ENCODE measurements around the gene RAB25.
"Not testable (repeated sequence)": the region's sequence is repeated elsewhere in the genome, so short reads cannot be mapped to it uniquely, and the experiment has no call there.

Gene RAB25

DNA sequence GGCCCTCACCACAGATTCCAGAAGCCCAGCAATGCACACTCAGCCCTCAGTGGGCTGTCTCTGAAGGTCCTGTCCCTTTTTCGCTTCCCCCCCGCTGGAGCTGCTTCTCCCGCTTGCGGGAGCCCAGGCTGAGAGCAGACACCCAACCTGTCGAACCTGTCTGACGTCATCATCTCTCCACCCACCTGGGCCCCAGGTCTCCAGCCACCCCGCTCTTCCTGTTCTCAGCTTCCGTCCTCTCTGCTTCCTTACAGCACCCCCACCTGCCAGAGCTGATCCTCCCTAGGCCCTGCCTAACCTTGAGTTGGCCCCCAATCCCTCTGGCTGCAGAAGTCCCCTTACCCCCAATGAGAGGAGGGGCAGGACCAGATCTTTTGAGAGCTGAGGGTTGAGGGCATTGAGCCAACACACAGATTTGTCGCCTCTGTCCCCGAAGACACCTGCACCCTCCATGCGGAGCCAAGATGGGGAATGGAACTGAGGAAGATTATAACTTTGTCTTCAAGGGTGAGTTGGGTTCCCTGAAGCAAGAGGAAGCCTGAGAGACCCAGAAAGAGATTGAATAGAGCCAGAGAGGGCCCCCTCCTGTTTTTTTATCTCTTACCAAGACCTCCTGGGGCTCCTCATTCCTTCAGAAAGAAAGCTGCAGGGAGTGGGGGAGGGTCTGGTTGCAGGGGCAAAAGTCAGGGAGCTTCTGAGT is at the start of gene RAB25:
Gene RAB25, plus strand, starts transcription at position 224 of the 700 bp plus-strand sequence. Its CDS starts 241 bp downstream, at position 465.
- no peak for DNase-seq

DNA sequence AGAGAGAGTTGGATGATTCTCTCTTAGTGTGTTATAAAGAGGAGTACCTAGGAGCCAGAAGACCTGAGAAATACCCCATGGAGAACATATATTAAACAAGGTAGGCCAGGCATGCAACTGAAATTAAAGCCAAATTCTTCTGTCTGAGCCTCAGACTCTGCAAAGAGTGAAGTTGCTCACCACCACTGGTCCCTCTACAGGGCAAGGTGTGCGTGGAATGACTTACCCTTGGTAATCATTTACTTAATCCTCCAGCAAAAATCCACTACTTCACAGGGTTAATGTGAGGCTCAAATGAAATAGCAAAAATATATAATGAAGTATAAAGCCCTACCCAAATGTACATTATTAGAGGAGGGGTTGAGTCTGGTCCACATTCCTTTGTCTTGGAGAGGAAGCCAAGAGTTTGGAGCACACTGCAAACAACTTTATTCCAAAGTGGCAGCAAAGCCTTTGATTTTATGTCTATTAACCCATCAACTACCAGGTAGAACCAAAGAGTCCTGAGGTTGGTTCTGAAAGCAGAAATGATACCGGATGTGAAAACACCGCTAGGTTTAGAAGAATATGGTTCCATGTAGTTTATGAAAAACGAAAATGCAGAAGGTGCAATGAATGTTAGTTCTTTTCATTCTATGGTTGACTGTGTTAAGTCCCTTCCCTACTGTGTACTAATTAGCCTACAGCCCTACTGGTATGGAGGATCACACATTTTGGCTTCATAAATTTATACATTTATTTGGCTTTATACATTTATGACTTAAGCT is 48.7 kb upstream of the RAB25 start:
- no peak for DNase-seq

DNA sequence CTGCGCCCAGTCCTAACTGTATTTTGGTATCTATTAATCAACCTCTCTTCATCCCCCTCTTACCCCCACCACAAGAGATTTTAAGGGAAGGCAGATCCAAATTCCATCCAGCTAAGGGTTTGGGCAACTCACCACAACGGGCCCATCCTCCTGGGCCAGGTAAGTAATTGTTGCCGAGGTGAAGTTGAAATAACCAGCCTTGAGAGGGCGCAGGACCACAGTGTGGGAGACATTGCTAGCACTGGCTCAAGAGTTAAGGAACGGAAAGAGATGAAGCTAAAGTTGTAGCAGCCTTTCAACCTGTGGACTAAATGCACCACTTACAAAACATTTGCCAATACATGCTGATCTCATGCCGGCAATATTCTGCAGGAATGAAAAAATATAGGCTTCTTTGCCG is 46.1 kb upstream of the RAB25 start:
- DNase-seq, result no peak

DNA sequence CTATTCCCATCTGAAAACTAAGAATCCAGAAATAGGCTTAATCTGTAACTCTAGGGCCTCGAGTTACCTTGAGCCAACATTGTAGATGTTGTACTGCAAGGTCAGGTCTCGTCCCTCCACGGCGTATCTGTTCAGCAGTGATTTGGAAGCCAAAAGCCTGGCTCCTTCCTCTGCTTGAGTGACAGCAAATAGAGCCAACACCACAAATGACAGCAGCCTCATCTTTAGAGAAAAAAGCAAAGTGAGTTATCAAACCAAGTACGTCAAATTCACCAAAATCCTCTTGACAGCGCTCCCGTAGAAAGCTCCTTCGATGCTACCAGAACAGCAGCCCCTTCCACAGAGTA is 41.0 kb upstream of the RAB25 start:
- no peak for DNase-seq

DNA sequence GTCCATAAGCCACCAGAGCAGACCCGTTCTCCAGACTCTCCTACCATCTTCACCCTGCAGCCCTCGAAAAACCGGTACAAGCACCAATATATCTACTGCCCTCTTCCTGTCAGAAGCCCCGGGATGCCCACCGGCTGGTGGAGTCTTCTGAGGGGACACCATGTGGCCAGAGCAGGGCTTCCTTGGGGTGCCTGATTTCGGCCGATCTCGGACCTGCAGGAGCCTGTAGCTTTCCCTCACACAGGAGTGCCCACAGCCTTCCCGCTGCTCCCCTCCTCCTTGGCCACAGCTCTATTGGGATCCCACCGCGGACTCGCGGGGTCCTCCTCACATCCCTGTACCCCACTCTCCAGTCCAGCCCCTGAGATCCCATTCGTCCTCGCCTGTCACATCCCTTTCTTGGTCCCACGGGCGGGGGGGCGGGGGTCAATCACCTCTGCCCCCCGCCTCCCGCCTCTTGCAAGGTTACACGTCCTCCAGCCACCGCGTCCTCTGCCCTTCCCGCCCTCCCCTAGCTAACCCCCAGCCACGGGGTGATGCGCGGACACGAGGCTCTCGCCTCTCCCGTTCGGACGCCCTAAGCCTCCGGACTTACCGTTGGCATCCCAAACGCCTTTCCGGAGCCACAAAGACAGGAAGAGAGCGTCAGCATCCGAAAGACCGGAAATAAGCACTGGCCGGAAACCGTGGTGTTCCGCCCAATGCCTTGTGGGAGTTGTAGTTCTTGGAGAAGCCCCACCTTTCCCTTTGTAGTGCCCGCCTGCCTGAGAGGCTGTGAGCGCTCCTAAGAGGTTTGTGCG is 40.5 kb upstream of the RAB25 start, which contains the start of gene SSR2:
Gene SSR2, minus strand, starts transcription at position 659 of the 800 bp plus-strand sequence. CDS start 784 bp downstream, outside the sequence.
- peak; percentile 97 for DNase-seq

DNA sequence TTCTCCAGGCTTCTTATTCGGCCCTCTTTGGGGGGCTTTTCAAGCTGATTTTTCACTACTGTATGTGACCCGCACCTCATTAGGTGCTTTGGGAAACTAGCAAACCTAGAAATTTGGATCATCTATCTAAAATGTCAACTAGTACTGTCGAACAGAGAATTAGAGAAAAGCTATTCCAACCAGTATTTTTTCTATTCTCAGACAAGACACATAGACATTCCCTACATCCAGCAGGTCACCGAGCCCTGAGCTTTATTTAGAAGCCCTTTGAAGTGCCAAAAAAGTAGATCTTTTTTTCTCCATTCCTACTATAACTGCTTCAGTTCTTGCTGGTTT is 39.9 kb upstream of the RAB25 start:
- DNase-seq, result no peak

DNA sequence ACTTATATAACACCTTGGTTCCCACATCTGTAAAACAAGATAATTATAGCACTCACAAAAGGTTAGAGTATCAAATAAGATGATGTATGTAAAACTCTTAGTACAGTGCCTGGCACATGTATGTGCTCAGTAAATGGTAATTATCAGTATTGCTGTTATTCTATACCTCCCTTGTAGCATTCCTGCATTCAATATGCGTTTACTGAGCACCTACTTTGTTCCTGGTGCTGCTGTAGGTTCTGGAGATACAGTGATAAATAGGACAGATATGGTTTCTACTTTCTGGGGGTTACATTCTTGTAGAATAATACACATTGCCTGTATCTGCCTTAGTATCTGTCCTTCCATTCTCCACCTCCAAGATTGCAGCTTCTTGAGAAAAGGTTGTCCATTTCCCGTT is 39.0 kb upstream of the RAB25 start:
- no peak for DNase-seq

DNA sequence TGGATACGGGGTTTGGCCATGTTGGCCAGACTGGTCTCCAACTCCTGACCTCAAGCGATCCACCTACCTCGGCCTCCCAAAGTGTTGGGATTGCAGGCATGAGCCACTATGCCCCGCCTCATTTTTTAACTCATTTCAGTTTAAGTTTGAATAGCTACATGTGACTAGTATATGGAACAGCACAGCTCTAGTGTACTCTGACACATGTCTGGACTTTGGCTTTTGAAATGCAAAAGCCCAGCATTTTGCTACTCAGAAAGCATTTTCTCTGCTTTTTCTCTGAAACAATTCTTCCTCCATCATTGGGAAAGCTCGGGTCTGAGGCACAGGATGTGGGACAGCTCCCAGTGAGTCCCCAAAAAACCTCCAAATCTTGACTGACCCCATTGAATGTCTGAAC is 36.2 kb upstream of the RAB25 start:
- no peak for DNase-seq

DNA sequence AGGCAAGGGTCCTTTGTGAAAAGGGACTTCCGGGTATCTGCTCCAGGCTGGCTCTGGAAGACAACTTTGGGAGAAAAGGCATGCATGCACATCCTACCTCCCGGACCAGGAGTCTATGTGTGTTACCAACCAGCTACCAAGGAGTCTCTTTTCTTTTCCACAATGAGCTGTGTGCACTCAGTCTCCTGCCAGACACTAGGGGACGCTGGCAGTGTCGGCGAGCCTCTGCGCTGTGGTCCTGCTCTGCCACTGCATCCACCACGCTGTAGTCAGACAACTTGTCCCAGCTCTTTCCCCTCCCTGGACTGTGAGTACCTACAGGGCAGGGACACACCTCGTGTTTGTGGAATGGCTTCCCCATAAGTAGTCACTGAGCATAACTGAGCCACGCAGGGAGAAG is 35.1 kb upstream of the RAB25 start:
- DNase-seq, result peak; percentile 78

DNA sequence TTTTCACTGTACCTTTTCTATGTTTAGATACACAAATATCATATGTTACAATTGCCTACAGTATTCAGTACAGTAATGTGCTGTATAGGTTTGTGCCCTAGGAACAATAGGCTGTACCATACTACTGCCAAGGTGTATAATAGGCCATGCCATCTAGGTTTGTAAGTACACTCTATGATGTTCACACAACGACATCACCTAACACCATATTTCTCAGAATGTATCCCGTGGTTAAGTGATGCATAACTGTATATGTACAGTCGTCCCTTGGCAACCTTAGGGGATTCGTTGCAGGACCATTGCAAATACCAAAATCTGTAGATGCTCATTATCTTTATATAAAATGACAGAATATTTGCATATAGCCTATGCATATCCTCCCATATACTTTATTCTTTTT is 34.4 kb upstream of the RAB25 start:
- DNase-seq, result no peak

DNA sequence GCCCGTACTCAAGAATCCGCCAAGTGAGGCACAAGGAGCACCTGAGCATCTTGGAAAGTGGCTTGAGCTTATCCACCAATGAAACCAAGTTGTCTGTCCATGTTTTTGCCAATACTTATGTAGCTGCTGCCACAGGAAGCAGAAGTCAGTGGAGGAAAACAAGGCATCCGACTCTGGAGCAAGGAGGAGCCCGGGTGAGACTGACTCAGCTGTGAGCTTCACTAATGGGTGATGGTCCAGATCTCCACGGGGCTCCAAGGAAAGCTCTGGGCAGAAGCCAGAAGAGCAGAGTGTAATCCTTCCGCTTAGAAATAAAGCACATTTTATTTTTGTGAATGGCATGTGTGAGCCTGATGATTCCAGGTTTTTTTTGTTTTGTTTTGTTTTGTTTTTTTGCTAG is 27.9 kb upstream of the RAB25 start:
- no peak for DNase-seq

DNA sequence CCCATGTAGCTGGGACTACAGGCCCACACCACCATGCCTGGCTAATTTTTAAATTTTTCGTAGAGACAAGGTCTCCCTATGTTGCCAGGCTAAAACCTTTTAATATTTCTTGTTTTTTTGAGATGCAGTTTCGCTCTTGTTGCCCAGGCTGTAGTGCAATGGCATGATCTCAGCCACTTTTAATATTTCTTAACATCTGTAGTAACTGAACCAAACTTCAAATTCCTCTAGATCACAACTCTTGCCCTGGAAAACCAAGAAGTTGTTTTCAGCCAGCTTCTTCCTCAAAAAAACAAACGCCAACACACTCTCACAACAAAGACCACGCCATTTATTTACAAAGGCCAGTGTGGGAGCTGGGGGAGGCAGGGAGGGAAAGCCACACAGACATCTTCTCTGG is 26.0 kb upstream of the RAB25 start:
- not testable (repeated sequence) for DNase-seq

DNA sequence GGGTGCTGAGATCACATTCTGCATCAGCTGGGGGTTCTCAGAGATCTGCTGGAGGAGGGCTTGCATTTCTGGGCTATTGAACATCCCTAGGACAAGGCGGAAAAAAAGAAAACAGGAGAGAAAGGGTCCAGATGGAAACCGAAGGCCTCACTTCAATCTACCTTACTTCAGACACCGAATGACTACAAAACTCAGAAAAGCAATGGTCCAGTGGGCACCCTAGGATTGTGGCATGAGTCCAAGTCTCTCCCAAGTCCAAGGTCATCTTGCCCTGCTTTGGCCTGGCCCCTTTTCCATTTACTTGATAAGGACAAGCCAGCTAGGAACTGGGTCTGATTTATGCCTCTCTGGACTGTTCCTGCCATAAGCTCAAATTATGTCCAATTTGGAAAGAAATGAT is 18.1 kb upstream of the RAB25 start:
- DNase-seq, result no peak

DNA sequence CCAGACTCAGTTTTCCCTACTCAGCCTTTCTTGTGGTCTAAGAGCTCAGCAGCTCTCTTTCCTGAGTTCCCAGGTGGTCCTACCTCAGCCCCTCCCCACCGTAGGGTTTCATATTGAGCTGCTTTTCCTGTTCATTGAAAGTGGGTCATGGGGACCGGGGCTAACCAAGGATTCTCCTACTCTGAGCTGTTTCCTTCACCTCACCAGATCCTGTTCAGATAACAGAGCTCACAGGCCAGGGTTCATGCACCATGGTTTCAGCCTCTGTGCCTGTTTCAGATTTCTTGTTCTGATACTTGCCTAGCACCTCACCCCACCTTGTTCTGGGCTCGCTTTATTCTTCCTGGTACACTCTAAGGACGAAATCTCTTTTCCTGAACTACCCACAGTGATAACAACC is 15.9 kb upstream of the RAB25 start:
- DNase-seq, result no peak

DNA sequence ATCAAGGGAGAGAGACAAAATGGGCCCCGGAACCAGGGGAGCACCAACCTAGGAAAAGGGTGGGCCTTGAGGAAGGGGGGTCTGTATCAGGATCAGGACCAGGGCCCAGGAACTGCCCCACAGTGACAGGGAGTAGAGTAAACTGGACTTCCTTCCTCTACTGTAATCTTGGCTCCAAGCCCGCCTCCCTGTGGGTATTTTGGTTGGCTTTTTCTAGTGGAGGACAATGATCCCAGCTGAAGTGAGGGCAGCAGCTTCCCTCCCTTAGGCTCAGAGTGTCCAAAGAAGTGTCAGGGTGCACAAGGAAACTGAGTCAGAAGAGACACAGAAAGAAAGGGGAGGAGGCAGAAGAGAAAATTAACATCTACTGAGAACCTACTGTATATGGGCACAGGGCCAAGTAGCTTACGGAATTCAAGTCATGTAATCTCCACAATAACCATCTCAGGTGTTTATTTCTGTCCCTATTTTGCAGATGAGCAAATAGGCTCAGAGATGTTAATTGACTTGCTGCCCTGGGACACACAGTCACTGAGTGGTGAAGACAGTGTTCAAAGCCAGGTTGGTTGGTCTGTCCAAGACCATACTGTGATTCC is 12.2 kb upstream of the RAB25 start:
- DNase-seq, result no peak

DNA sequence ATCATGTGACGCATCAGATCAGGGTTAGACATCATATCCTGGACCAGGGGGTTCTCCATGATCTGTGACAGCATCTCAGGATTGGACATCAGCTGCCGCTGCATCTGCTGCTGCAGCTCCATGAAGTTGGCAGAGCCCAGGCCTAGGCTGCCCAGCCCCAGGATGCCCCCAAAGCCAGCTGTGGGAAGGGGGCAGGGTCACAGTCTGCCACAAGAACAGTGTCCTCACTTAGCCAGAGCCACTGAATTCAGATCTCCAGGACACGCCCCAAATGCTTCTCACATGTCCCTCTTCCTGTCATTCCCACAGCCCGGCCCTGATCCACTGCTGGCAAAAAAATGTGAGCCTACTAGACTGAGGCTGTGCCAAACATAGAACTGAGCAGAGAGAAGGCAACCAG is 10.6 kb upstream of the RAB25 start:
- DNase-seq, result no peak

DNA sequence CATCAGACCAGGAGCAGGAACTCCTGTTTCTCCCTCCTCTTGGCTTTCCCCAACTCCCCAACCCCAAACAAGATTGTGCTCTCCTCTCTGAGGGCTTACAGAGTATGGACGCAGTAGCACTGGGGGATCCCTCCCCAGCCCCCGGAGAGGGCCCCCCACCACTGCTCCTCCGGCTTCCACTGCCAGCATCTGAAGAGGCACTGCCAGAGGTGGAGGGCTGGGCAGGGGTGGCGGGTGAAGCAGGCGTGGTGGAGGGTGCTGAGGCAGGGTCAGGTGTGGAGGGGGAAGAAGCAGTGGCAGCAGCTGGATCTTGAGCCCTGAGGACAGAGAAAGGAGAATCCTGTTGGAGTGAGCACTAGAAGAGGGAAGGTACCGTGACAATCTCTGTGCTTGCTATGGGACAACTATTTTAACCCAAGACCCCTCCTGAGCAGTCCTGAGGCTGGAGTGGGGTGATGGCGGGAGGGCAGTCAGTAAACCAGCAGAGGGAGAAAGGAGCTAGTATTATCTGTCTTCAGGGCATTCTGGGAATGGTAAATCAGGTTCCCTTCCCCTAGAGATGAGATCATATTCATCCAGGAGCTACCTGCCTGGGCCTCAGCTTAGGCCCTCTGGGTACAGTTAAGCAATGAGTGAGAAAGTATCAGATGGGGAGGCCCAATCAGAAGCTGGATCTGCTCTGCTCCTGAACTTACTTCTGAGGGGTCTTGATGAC is 9.8 kb upstream of the RAB25 start:
- no peak for DNase-seq

DNA sequence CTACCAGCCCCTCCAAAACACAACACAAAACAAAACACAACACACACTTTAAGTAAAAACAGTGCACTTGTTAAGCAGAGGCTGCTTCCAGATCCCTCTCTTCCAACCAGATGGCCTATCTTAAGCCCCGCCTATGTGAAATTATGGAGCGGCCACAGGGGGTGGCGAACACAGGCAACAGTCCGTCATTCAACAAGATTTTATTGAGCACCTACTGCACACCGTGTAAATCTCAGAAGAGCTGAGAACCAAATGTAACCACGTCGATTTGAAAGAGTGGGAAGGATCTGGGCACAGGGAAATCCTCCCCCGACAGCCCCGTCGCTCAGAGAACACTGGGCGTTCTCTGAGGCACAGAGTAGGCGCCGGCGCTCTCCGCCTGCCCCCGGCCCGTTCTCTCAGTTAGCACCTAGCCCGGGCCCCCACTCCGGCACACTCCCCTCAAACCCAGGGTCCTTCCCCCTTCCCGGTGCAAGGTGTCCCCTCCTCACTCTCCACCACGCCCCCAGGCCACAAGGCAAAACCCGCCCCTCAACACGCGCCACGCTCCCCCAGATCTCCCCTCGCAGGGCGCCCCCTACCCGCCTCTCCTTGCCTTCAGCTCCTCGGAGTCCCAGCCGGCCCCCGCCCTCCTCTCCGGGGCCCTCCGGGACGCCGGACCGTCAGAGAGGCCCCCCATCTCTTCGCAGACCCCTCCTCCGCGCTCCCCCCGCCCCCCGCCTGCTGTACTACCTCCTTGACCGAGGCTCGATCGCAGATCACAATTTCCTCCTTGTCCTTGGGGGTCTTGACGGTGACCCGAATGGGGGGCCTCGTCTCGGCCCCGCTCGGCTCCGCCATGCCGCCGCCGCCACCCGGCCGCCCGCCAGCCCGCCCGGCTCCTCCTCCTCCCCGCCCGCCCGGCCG is 7.8 kb upstream of the RAB25 start:
- peak; percentile 51 for DNase-seq

DNA sequence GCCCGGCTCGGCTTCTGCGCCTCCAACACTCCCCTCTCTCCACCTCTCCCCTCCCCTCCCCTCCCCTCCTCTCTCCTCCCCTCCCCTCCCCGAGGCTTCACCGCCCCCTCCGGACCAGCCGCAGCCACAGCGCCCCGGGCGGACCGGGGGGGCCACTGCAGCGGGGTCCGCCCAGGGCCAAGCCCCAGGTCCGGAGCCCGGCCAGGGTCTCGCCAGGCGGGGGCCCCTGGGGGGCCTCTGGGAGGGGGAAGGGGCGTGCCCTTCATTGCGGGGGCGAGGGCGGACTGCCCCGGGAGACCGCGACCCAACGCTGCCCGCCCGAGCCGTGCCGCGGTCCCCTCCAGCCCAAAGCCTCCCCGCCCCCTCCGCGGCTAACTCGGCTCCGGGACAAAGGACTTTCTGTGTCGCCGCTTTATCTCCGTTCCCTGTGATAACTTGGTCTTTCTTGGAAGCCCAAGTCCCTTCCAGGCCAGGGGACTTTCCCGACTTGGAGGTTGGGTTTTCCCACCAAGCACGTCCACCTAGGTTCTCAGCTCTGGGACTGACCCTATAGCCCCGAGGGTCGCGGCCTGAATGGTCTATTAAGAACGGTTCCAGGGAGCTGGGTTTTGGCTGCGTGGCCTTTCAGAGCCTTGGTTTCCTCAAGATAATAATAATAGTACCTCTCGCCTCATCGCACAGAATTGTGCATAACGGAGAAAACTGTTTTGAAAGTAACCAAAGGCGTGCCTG is 7.0 kb upstream of the RAB25 start, which contains the start of gene UBQLN4:
Gene UBQLN4, minus strand, starts transcription at position 31 of the 732 bp plus-strand sequence. CDS start 97 bp downstream, outside the sequence.
- peak; percentile 87 for DNase-seq

DNA sequence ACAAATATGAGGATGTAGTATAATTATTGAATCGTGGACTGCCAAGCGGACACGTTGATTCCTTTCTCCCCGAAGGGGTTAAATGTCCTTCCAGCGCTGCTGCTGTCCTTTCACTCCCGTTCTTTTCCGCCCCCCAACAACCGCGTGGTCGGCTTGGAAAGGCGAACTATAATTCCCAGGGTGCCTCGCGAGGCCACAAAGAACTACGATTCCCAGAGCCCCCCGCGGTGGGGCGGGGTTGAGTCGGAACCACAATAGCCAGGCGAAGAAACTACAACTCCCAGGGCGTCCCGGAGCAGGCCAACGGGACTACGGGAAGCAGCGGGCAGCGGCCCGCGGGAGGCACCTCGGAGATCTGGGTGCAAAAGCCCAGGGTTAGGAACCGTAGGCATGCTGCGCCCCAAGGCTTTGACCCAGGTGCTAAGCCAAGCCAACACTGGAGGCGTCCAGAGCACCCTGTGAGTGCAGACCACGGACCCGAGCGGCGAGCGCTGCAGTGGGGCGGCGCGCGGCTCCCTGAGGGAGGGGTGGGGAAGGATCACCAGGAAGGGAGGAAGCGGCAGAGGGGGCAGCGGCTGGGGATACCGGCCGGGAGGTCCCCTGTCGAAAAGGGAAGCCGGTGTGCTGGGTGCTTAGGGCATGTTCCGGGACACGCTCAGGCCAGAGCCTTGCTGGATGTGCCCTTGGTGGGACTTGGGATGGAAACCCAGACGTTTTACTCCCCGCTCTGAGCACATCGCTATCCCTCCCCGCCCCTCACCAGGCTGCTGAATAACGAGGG is 6.3 kb upstream of the RAB25 start, which contains the start of gene LAMTOR2:
Gene LAMTOR2, plus strand, starts transcription at position 283 of the 781 bp plus-strand sequence. Its CDS starts 108 bp downstream, at position 391.
- DNase-seq, result peak; percentile 100
